Upper lobe of right lung (tissue), 1 donor: ENCODE measurements around the gene KCNMB1. TPM values are rescaled to one million over a fixed set of nuclear protein-coding genes. Genes with fewer than 3 reads are reported as not detected.

Experiments
- ATAC-seq: fragments of 200-7000 bp; cut with Tn5 transposase; one replicate; pipeline ENCODE4 v1.9.1; 2020; ENCODE audit warnings: mild to moderate bottlenecking, moderate library complexity
- DNase-seq: peaks from one replicate; pipeline ENCODE4 v3.0.0-alpha.2; 2020
- H3K27ac ChIP-seq: fragments of 200-600 bp; one replicate; pipeline ENCODE4 v1.8.0; 2022
- H3K27me3 ChIP-seq: fragments of 200-600 bp; one replicate; pipeline ENCODE4 v1.8.0; 2022; ENCODE audit warnings: mild to moderate bottlenecking
- H3K36me3 ChIP-seq: fragments of 200-600 bp; one replicate; pipeline ENCODE4 v1.8.0; 2022
- H3K4me1 ChIP-seq: fragments of 200-600 bp; one replicate; pipeline ENCODE4 v1.8.0; 2022
- H3K4me3 ChIP-seq: fragments of 200-600 bp; one replicate; pipeline ENCODE4 v1.8.0; 2022; ENCODE audit warnings: mild to moderate bottlenecking
- H3K9me3 ChIP-seq: fragments of 200-600 bp; one replicate; pipeline ENCODE4 v1.8.0; 2022
- CTCF ChIP-seq: fragments of 200-600 bp; IDR thresholded peaks from one replicate; pipeline ENCODE4 v1.8.0; 2022; ENCODE audit warnings: antibody characterized with exemption
- intact Hi-C: fragments of 100-400 bp; cut with DNase I; formaldehyde crosslinking; loops from one replicate; pipeline ENCODE4 v1.11.0; 2022
- total RNA-seq: library from RNA; stranded (reverse); fragmentation: NEBNext Ultra II Directional; extraction: Animal tissue kit (Norgen Biotek cat#: 25700); gene quantifications from one replicate; pipeline ENCODE4 v1.2.1, GENCODE V29; 2021
- donor health status: DM: no; HTN: yes; CAD: no; lungs with severe emphysema.

The KCNMB1 gene
- total RNA-seq, 1 donor from 2014 or later = 1.5 TPM

- Histone ChIP-seq H3K27ac (no peak overlapping the region), H3K4me3 (no peak overlapping the region)
- DNase-seq = no peak
Measured at GRCh38 chr5:170353011-170353761, 36.0 kb downstream of the KCNMB1 start.

GRCh38 chr5:170348137-170348633, 41.0 kb downstream of the KCNMB1 start:
- no peak overlapping the region for H3K27ac ChIP-seq
- intact Hi-C loops = loop anchor here (10.0 kb wide), 1 partner anchor 83 kb away; no protein-coding TSS in a partner anchor
- H3K36me3 ChIP-seq = no peaks in the 10 kb centered on the region
- no peak overlapping the region for H3K4me3 ChIP-seq
- H3K9me3 ChIP-seq = no peaks in the 10 kb centered on the region
- TF ChIP-seq CTCF = peak; percentile 22
- no peak for ATAC-seq
- DNase-seq = no peak
- H3K27me3 ChIP-seq = no peaks in the 10 kb centered on the region
- H3K4me1 ChIP-seq = peaks cover 3% of the 10 kb centered on the region

More at GRCh38 chr5:170353011-170353761, 36.0 kb downstream of the KCNMB1 start:
- Histone ChIP-seq H3K27me3 (peaks cover 15% of the 10 kb centered on the region), H3K4me1 (peaks cover 17% of the 10 kb centered on the region), H3K9me3 (no peaks in the 10 kb centered on the region), H3K36me3 (no peaks in the 10 kb centered on the region)
- TF ChIP-seq CTCF = no peak
- intact Hi-C loops = no loop called here
- ATAC-seq = peak; percentile 45

- intact Hi-C loops = loop anchor here (10.0 kb wide), 1 partner anchor 82 kb away; no protein-coding TSS in a partner anchor
- H3K4me1 ChIP-seq = peaks cover 4% of the 10 kb centered on the region
- H3K27ac ChIP-seq = no peak overlapping the region
- no peak overlapping the region for H3K4me3 ChIP-seq
- ATAC-seq (no peak), DNase-seq (no peak)
- H3K27me3 ChIP-seq = no peaks in the 10 kb centered on the region
- no peak for TF ChIP-seq CTCF
- no peaks in the 10 kb centered on the region for H3K9me3 ChIP-seq
- H3K36me3 ChIP-seq = no peaks in the 10 kb centered on the region
Measured at GRCh38 chr5:170347022-170347567, 42.1 kb downstream of the KCNMB1 start.

GRCh38 chr5:170345971-170346370, 43.2 kb downstream of the KCNMB1 start:
- H3K27ac ChIP-seq = no peak overlapping the region
- TF ChIP-seq CTCF = no peak
- H3K27me3 ChIP-seq = no peaks in the 10 kb centered on the region
- no peak overlapping the region for H3K4me3 ChIP-seq
- ATAC-seq (no peak), DNase-seq (no peak)
- H3K36me3 ChIP-seq = no peaks in the 10 kb centered on the region
- intact Hi-C loops = loop anchor here (10.0 kb wide), 1 partner anchor 81 kb away; no protein-coding TSS in a partner anchor
- no peaks in the 10 kb centered on the region for H3K9me3 ChIP-seq
- H3K4me1 ChIP-seq = peaks cover 4% of the 10 kb centered on the region

- H3K9me3 ChIP-seq = no peaks in the 10 kb centered on the region
- ATAC-seq = no peak
- intact Hi-C loops = loop anchor here (10.0 kb wide), 1 partner anchor 78 kb away; no protein-coding TSS in a partner anchor
- H3K4me1 ChIP-seq = peaks cover 4% of the 10 kb centered on the region
- H3K4me3 ChIP-seq = no peak overlapping the region
- H3K27me3 ChIP-seq = no peaks in the 10 kb centered on the region
- TF ChIP-seq CTCF = no peak
- peak overlapping the region; percentile 24 for H3K27ac ChIP-seq
- no peak for DNase-seq
- H3K36me3 ChIP-seq = no peaks in the 10 kb centered on the region
Measured at GRCh38 chr5:170343177-170343576, 46.0 kb downstream of the KCNMB1 start.
